K562 (cell line): Measurements from ENCODE around the gene FILIP1. TPM values are rescaled to one million over a fixed set of nuclear protein-coding genes. Genes with fewer than 3 reads are reported as not detected.

Experiments
- ATAC-seq: fragments of 200-7000 bp; cut with Tn5 transposase; 3 replicates; pipeline ENCODE4 v1.9.1; 2020; ENCODE audit warnings: moderate library complexity
- BruUV-seq: library from RNA; stranded (reverse); fragments of 400-500 nt; replicated peaks from 2 replicates; lab custom pipeline; 2021; lab: Mats Ljungman, UMichigan
- CTCF ChIA-PET: fragments of 300-600 bp; formaldehyde crosslinking; extraction: SDS; loops from one replicate; lab custom pipeline; 2021; ENCODE audit warnings: low intra/inter-chr PET ratio; lab: Yijun Ruan, JAX
- POLR2A ChIA-PET: fragments of 300-600, 350-650 bp; sonication (Branson Sonifier 250); formaldehyde crosslinking; extraction: SDS; loops from one replicate; lab custom pipeline; 2021; ENCODE audit warnings: antibody characterized with exemption, inconsistent platforms; lab: Yijun Ruan, JAX
- DNase-seq, 4 experiments: peaks; one replicate each; pipeline versions ENCODE4 v3.0.0 to v3.0.0-alpha.2; 2011 to 2018; ENCODE audit warnings: low spot score in 3 of 4, mixed read lengths in 3 of 4; ENCODE audit errors: extremely low read depth in 1 of 4
- FAIRE-seq: peaks from 2 replicates; lab custom pipeline; 2011; peaks lifted over from hg19 to GRCh38; lab: Jason Lieb, UNC
- H2AFZ ChIP-seq: 2 replicates; pipeline ENCODE4 v1.6.0; 2011; ENCODE audit warnings: low read depth, low read length, control low read depth, inconsistent platforms
- H3K27ac ChIP-seq: fragments of 200-600 bp; 3 replicates; pipeline ENCODE4 v1.8.0; 2011; ENCODE audit warnings: low read depth, mild to moderate bottlenecking, control low read depth, inconsistent platforms, low read length, moderate library complexity, mixed read lengths; ENCODE audit errors: extremely low read depth
- H3K27me3 ChIP-seq, 2 experiments: fragments of 300-600 bp in 1 of 2; 2 replicates in 1 of 2; 3 replicates in 1 of 2; pipeline versions ENCODE4 v1.6.0 to v1.8.0; 2011; ENCODE audit warnings: inconsistent platforms in 2 of 2, low read length in 2 of 2, mild to moderate bottlenecking in 1 of 2, mixed read lengths in 1 of 2, moderate library complexity in 1 of 2; ENCODE audit not compliant: control insufficient read depth in 2 of 2, insufficient read depth in 2 of 2
- H3K36me3 ChIP-seq: fragments of 300-600 bp; 3 replicates; pipeline ENCODE4 v1.8.0; 2011; ENCODE audit warnings: mild to moderate bottlenecking, low read length, inconsistent platforms; ENCODE audit not compliant: control insufficient read depth, insufficient read depth
- H3K4me1 ChIP-seq, 2 experiments: fragments of 200-600 bp in 1 of 2; replicated peaks in 1 of 2; 2 replicates in 1 of 2; 3 replicates in 1 of 2; pipeline versions ENCODE4 v1.5.1 to v1.8.0; 2011; ENCODE audit warnings: inconsistent platforms in 2 of 2, low read length in 2 of 2, mild to moderate bottlenecking in 1 of 2, mixed read lengths in 1 of 2, moderate library complexity in 1 of 2; ENCODE audit not compliant: control insufficient read depth in 2 of 2, insufficient read depth in 2 of 2
- H3K4me2 ChIP-seq: 2 replicates; pipeline ENCODE4 v1.6.1; 2011; ENCODE audit warnings: low read length, control low read depth, inconsistent platforms, mixed read lengths; ENCODE audit not compliant: insufficient read depth
- H3K4me3 ChIP-seq: fragments of 200-600 bp; sonication (generic), shearing (Covaris generic); 2 replicates; pipeline ENCODE4 v1.5.1; 2016; ENCODE audit warnings: control low read depth, inconsistent platforms
- H3K79me2 ChIP-seq: fragments of 200-600 bp; 3 replicates; pipeline ENCODE4 v1.8.0; 2011; ENCODE audit warnings: low read length, inconsistent platforms; ENCODE audit not compliant: control insufficient read depth, insufficient read depth
- H3K9ac ChIP-seq, 2 experiments: 2 replicates each; pipeline versions ENCODE4 v1.6.0 to v1.6.1; 2011; ENCODE audit warnings: low read depth in 2 of 2, low read length in 2 of 2, control low read depth in 1 of 2, inconsistent platforms in 1 of 2, mild to moderate bottlenecking in 1 of 2, mixed read lengths in 1 of 2; ENCODE audit not compliant: insufficient read depth in 1 of 2
- H3K9me1 ChIP-seq: one replicate; pipeline ENCODE4 v1.6.0; 2011; ENCODE audit warnings: inconsistent platforms, mild to moderate bottlenecking, low read length, moderate library complexity; ENCODE audit not compliant: control insufficient read depth, insufficient read depth
- H3K9me3 ChIP-seq: replicated peaks from 2 replicates; pipeline ENCODE4 v1.5.1; 2011; ENCODE audit warnings: low read depth, low read length, inconsistent platforms; ENCODE audit not compliant: control insufficient read depth, insufficient read depth
- H4K20me1 ChIP-seq: replicated peaks from 2 replicates; pipeline ENCODE4 v1.6.1; 2011; ENCODE audit warnings: low read length, inconsistent platforms, mixed read lengths; ENCODE audit not compliant: control insufficient read depth, insufficient read depth
- CEBPG ChIP-seq, 3 experiments: fragments of 200-800 bp in 1 of 3; sonication (Bioruptor generic) in 1 of 3; sonication (generic) in 1 of 3; formaldehyde crosslinking in 1 of 3; IDR thresholded peaks in 2 of 3; conservative IDR thresholded peaks in 1 of 3; 2 replicates each; pipeline versions ENCODE4 v1.6.1 to v1.8.0; 2016 to 2022; ENCODE audit warnings: missing compliant biosample characterization in 2 of 3, missing genetic modification characterization in 2 of 3, mild to moderate bottlenecking in 1 of 3, missing genetic modification reagents in 1 of 3
- EP400 ChIP-seq: fragments of 450-650 bp; IDR thresholded peaks from 2 replicates; pipeline ENCODE4 v1.6.1; 2017; ENCODE audit warnings: antibody characterized with exemption, mild to moderate bottlenecking, moderate library complexity
- MAFG ChIP-seq: fragments of 450-650 bp; conservative IDR thresholded peaks from 2 replicates; pipeline ENCODE4 v1.6.1; 2016; ENCODE audit warnings: missing genetic modification characterization, missing compliant biosample characterization
- SMAD3 ChIP-seq: fragments of 450-650 bp; formaldehyde crosslinking; conservative IDR thresholded peaks from 2 replicates; pipeline ENCODE4 v1.4.0; 2020; ENCODE audit warnings: mild to moderate bottlenecking
- ZNF280B ChIP-seq: fragments of 250-450 bp; sonication (Bioruptor Pico); IDR thresholded peaks from 2 replicates; pipeline ENCODE4 v1.5.1; 2021; ENCODE audit warnings: mild to moderate bottlenecking
- ZNF561 ChIP-seq: fragments of 450-650 bp; formaldehyde crosslinking; conservative IDR thresholded peaks from 2 replicates; pipeline ENCODE4 v1.4.0; 2020; ENCODE audit warnings: mild to moderate bottlenecking, moderate library complexity
- WGBS: fragments of 100-300 bp; shearing (Covaris generic); methylation state at CpG from one replicate; pipeline ENCODE4 v1.1.6; 2016; ENCODE audit warnings: low coverage, mixed read lengths; ENCODE audit not compliant: insufficient coverage; ENCODE audit errors: missing lambda C conversion rate; 5-methylcytosine and 5-hydroxymethylcytosine counted together
- in situ Hi-C: fragments of 300-500 bp; cut with MboI; formaldehyde crosslinking; loops from 4 replicates; pipeline ENCODE4 v1.15.0; 2018; ENCODE audit warnings: inconsistent platforms, mixed read lengths
- intact Hi-C: fragments of 100-400 bp; cut with micrococcal nuclease; formaldehyde crosslinking; loops from 2 replicates; pipeline ENCODE4 v1.14.2; 2022
- polyA plus RNA-seq, 8 experiments: library from polyadenylated mRNA; depleted of rRNA in 4 of 8; stranded (reverse) in 5 of 8; unstranded in 3 of 8; fragments of >200 nt; fragmentation: Nextera tagmentation in 2 of 8; fragmentation: Illumina TruSeq in 1 of 8; extraction: Ambion mirVana in 2 of 8; extraction: Trizol in 1 of 8; gene quantifications; 2 replicates each; pipeline versions ENCODE4 v1.2.1 to v1.2.3, GENCODE V29; 2011 to 2014; ENCODE audit warnings: inconsistent platforms in 1 of 8, missing spikeins in 1 of 8
- total RNA-seq, 7 experiments: library from RNA; depleted of rRNA in 6 of 7; stranded (reverse); fragments of >200 nt in 6 of 7; fragmentation: Illumina TruSeq in 2 of 7; extraction: Trizol in 2 of 7; gene quantifications; 2 replicates each; pipeline versions ENCODE4 v1.2.1 to v1.2.3, GENCODE V29; 2011 to 2021; ENCODE audit warnings: low replicate concordance in 1 of 7
- TF ChIP-seq, protein P1 (sequence below): sonication (generic); formaldehyde crosslinking; IDR thresholded peaks from 2 replicates; pipeline ENCODE4 v1.8.0; 2022; ENCODE audit warnings: missing genetic modification reagents, mild to moderate bottlenecking, borderline replicate concordance
- TF ChIP-seq, protein P2 (sequence below), 2 experiments: fragments of 450-650 bp; formaldehyde crosslinking in 1 of 2; IDR thresholded peaks; 2 replicates each; pipeline versions ENCODE4 v1.4.0 to v1.6.1; 2014 to 2020; ENCODE audit warnings: mild to moderate bottlenecking in 2 of 2, borderline replicate concordance in 1 of 2, low read depth in 1 of 2

The FILIP1 gene
- total and polyA plus RNA-seq, 9 of the 15 experiments (the other 6 are each of a cell fraction or from before 2014, with no cell fraction given) = 0.03 to 0.25 (median 0.10) TPM; not detected in 1

DNA sequence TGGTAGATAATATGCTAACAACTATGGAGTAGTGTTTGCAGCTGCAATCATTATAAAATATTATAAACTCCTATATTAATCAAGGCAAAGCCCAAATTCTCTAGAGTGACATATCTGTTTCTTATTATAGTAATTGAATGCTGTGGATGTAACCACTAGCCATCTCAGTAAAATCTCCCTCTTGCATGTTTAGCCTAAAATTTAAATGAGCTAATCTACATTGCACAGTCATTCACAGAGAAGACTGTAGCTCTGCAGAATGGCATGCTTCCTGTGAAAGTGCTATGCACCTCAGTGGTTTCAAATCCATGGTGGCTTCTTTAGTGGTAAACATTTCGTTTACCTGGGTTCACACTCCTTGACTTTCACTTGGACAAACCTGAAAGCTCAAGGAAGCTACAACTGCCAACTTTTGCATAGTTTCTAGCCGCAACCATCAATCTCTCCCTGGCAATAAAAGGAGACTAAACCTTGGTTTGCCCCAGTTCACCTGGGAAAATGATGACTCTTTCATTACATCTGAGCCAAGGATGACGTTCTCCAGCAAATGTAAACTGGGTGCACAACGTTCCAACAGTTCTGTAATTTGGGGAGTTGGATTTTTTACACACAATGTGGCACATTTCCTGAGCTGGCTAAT lies 47.2 kb downstream of the FILIP1 start:
- ChIA-PET POLR2A (interaction anchor here (0.5 to 2.0 kb wide), 4 partner anchors 11 to 47 kb away, joined by 3 to 7 read pairs (median 3); partner anchors contain the start of gene FILIP1), CTCF (no interaction called here)
- no peaks in the 10 kb centered on the region for H3K27me3 ChIP-seq
- H3K9me3 ChIP-seq = no peaks in the 10 kb centered on the region
- no peak overlapping the region for H3K4me3 ChIP-seq
- DNase-seq = no peak
- no peak overlapping the region for H3K9ac ChIP-seq
- no peak overlapping the region for H2AFZ ChIP-seq
- no peak for FAIRE-seq
- no peaks in the 10 kb centered on the region for H3K36me3 ChIP-seq
- H3K27ac ChIP-seq = no peak overlapping the region
- intact Hi-C loops (no loop called here), in situ Hi-C loops (no loop called here)
- BruUV-seq = no TSS peak
- 2% methylated on average over 4 of the region's 4 CpGs for WGBS
- no peak overlapping the region for H3K4me2 ChIP-seq
- H3K9me1 ChIP-seq = no peaks in the 10 kb centered on the region
- ATAC-seq = no peak
- no peaks in the 10 kb centered on the region for H3K79me2 ChIP-seq
- no peaks in the 10 kb centered on the region for H3K4me1 ChIP-seq
- no peaks in the 10 kb centered on the region for H4K20me1 ChIP-seq
- TF ChIP-seq, protein P1, sequence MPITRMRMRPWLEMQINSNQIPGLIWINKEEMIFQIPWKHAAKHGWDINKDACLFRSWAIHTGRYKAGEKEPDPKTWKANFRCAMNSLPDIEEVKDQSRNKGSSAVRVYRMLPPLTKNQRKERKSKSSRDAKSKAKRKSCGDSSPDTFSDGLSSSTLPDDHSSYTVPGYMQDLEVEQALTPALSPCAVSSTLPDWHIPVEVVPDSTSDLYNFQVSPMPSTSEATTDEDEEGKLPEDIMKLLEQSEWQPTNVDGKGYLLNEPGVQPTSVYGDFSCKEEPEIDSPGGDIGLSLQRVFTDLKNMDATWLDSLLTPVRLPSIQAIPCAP (CRISPR knock-in tag) = no peak
- no peak for TF ChIP-seq MAFG
- TF ChIP-seq, protein P2, sequence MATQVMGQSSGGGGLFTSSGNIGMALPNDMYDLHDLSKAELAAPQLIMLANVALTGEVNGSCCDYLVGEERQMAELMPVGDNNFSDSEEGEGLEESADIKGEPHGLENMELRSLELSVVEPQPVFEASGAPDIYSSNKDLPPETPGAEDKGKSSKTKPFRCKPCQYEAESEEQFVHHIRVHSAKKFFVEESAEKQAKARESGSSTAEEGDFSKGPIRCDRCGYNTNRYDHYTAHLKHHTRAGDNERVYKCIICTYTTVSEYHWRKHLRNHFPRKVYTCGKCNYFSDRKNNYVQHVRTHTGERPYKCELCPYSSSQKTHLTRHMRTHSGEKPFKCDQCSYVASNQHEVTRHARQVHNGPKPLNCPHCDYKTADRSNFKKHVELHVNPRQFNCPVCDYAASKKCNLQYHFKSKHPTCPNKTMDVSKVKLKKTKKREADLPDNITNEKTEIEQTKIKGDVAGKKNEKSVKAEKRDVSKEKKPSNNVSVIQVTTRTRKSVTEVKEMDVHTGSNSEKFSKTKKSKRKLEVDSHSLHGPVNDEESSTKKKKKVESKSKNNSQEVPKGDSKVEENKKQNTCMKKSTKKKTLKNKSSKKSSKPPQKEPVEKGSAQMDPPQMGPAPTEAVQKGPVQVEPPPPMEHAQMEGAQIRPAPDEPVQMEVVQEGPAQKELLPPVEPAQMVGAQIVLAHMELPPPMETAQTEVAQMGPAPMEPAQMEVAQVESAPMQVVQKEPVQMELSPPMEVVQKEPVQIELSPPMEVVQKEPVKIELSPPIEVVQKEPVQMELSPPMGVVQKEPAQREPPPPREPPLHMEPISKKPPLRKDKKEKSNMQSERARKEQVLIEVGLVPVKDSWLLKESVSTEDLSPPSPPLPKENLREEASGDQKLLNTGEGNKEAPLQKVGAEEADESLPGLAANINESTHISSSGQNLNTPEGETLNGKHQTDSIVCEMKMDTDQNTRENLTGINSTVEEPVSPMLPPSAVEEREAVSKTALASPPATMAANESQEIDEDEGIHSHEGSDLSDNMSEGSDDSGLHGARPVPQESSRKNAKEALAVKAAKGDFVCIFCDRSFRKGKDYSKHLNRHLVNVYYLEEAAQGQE (IDR thresholded peaks at IDR 0.05; ENCODE audit: borderline replicate concordance) = no peak
- TF ChIP-seq, protein P2 (CRISPR knock-in tag; IDR thresholded peaks at IDR 0.05; ENCODE audit: low read depth) = no peak
- TF ChIP-seq ZNF280B (CRISPR knock-in tag) = no peak
- TF ChIP-seq SMAD3 (CRISPR knock-in tag) = no peak
- TF ChIP-seq ZNF561 (CRISPR knock-in tag) = no peak
- no peak for TF ChIP-seq EP400
- no peak for TF ChIP-seq CEBPG (CRISPR knock-in tag; IDR thresholded peaks at IDR 0.05)
- TF ChIP-seq CEBPG (tag; conservative IDR thresholded peaks at IDR 0.05 in 1 of 2, IDR thresholded peaks at IDR 0.05 in 1 of 2) = no peak
